Nephron (organoid): Measurements from ENCODE around the gene RPS6KC1.

ENCODE experiments used
- H3K27ac Mint-ChIP-seq, 3 experiments: 2 replicates each; pipeline ENCODE4 v1.8.0; 2020; ENCODE audit warnings: mixed read lengths in 3 of 3, mild to moderate bottlenecking in 2 of 3, moderate library complexity in 1 of 3
- H3K27me3 Mint-ChIP-seq: 2 replicates; pipeline ENCODE4 v1.8.0; 2021; ENCODE audit warnings: low read depth, mild to moderate bottlenecking, moderate library complexity, mixed read lengths
- H3K36me3 Mint-ChIP-seq: 2 replicates; pipeline ENCODE4 v1.8.0; 2020; ENCODE audit warnings: low read depth, mixed read lengths
- H3K4me1 Mint-ChIP-seq: 2 replicates; pipeline ENCODE4 v1.8.0; 2020; ENCODE audit warnings: mixed read lengths
- H3K4me3 Mint-ChIP-seq, 3 experiments: 2 replicates each; pipeline ENCODE4 v1.8.0; 2020; ENCODE audit warnings: mild to moderate bottlenecking in 3 of 3, mixed read lengths in 3 of 3, moderate library complexity in 2 of 3
- H3K9me3 Mint-ChIP-seq: 2 replicates; pipeline ENCODE4 v1.8.0; 2020; ENCODE audit warnings: mixed read lengths
- CTCF ChIP-seq, 3 experiments: fragments of 200-600 bp; sonication (generic); IDR thresholded peaks; one replicate each; pipeline ENCODE4 v1.5.0; 2021; ENCODE audit warnings: antibody characterized with exemption in 3 of 3; ENCODE audit not compliant: unreplicated experiment in 3 of 3

The RPS6KC1 gene

GRCh38 chr1:213051881-213052202, 801 bp downstream of the RPS6KC1 start:
- Mint-ChIP-seq H3K27me3 (peaks cover 3% of the 10 kb centered on the region), H3K36me3 (peaks cover 12% of the 10 kb centered on the region), H3K4me1 (peaks cover 33% of the 10 kb centered on the region), H3K4me3 (peak overlapping the region; percentile 97 to 98 (median 98)), H3K9me3 (peaks cover 19% of the 10 kb centered on the region), H3K27ac (peak overlapping the region; percentile 63 to 92 (median 85))
- TF ChIP-seq CTCF (IDR thresholded peaks at IDR 0.05; ENCODE audit: unreplicated experiment in 3 of 3), result no peak

- H3K4me1 Mint-ChIP-seq, result peaks cover 33% of the 10 kb centered on the region
- H3K27me3 Mint-ChIP-seq, result peaks cover under 1% of the 10 kb centered on the region
- peaks cover 19% of the 10 kb centered on the region for H3K9me3 Mint-ChIP-seq
- H3K36me3 Mint-ChIP-seq, result peaks cover 16% of the 10 kb centered on the region
- no peak for TF ChIP-seq CTCF (IDR thresholded peaks at IDR 0.05; ENCODE audit: unreplicated experiment in 3 of 3)
- no peak overlapping the region for H3K27ac Mint-ChIP-seq
- H3K4me3 Mint-ChIP-seq, result peak overlapping the region in 1 of 3 experiments; percentile 81
Observed at GRCh38 chr1:213053455-213053854, 2.4 kb downstream of the RPS6KC1 start.

- Mint-ChIP-seq H3K9me3 (peaks cover 13% of the 10 kb centered on the region), H3K4me3 (no peak overlapping the region), H3K4me1 (peaks cover 33% of the 10 kb centered on the region), H3K27ac (no peak overlapping the region), H3K27me3 (no peaks in the 10 kb centered on the region), H3K36me3 (peaks cover 13% of the 10 kb centered on the region)
- no peak for TF ChIP-seq CTCF (IDR thresholded peaks at IDR 0.05; ENCODE audit: unreplicated experiment in 3 of 3)
Observed at GRCh38 chr1:213054142-213054541, 3.1 kb downstream of the RPS6KC1 start.

- no peaks in the 10 kb centered on the region for H3K27me3 Mint-ChIP-seq
- TF ChIP-seq CTCF (IDR thresholded peaks at IDR 0.05; ENCODE audit: unreplicated experiment in 3 of 3), result no peak
- H3K9me3 Mint-ChIP-seq, result peaks cover 13% of the 10 kb centered on the region
- peaks cover 13% of the 10 kb centered on the region for H3K36me3 Mint-ChIP-seq
- peaks cover 33% of the 10 kb centered on the region for H3K4me1 Mint-ChIP-seq
- H3K27ac Mint-ChIP-seq, result no peak overlapping the region
- peak overlapping the region; percentile 7 to 22 (median 8) for H3K4me3 Mint-ChIP-seq
Observed at GRCh38 chr1:213054733-213055591, 3.9 kb downstream of the RPS6KC1 start.

- no peak overlapping the region for H3K27ac Mint-ChIP-seq
- H3K9me3 Mint-ChIP-seq, result peaks cover 6% of the 10 kb centered on the region
- peaks cover 13% of the 10 kb centered on the region for H3K36me3 Mint-ChIP-seq
- TF ChIP-seq CTCF (IDR thresholded peaks at IDR 0.05; ENCODE audit: unreplicated experiment in 3 of 3), result no peak
- peaks cover 26% of the 10 kb centered on the region for H3K4me1 Mint-ChIP-seq
- no peak overlapping the region for H3K4me3 Mint-ChIP-seq
- no peaks in the 10 kb centered on the region for H3K27me3 Mint-ChIP-seq
Observed at GRCh38 chr1:213055767-213056166, 4.7 kb downstream of the RPS6KC1 start.
